Right lung (tissue), 5 donors: ENCODE measurements around the gene BAHD1. TPM values are rescaled to one million over a fixed set of nuclear protein-coding genes. Genes with fewer than 3 reads are reported as not detected.

Experiments
- DNase-seq, 2 donors: peaks; one replicate each; pipeline ENCODE4 v3.0.0-alpha.2; 2013
- polyA plus RNA-seq, 5 donors: library from polyadenylated mRNA; unstranded; fragments of 120-200 nt; gene quantifications; one replicate each; pipeline versions ENCODE4 v1.2.1 to v1.2.3, GENCODE V29; 2013; ENCODE audit warnings: inconsistent platforms in 1 of 5, low replicate concordance in 1 of 5; ENCODE audit not compliant: insufficient read length in 5 of 5, insufficient read depth in 1 of 5

Gene BAHD1
- polyA plus RNA-seq, 5 donors = 10.4 to 16.6 (median 13.5) TPM

DNA sequence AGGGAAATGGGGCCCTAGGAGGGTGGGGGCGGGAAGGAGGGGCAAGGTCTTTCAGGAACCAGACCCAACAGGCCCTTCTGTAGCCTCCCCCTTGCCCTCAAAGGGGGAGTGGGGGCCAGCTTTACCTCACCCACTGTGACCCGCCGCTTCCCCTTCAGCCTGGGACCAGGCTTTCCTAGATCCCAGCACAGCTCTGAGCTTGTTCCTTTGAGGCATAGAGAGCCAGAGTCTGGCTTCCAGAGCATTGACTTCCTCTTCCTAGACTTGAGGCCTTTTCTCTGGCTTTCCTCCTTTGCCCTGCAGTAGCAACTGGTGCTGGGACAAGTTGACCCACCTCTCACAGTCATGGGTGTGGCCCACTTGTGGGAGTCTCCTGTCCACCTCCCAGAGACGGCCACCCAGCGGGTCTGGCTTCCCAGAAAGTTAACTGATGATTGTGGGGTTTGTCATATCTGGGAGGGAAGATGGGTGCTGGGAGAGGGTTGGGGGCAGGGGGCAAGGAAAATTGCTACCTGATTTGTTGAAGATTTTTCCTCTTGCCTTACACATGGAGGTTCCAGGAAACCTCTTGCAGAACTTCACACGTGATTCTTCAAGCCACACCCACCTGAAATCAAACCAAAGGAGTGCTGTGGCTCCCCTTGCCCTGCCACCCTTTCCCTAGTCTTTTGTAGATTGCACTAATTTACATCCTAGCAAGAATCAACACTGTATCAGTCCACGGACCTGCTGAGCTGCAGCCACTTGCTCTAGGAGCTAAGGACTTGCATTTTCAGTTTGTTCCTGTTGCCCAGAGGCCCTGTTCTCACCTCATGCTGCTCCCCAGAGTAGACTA lies 25.9 kb downstream of the BAHD1 start:
- DNase-seq = no peak

DNA sequence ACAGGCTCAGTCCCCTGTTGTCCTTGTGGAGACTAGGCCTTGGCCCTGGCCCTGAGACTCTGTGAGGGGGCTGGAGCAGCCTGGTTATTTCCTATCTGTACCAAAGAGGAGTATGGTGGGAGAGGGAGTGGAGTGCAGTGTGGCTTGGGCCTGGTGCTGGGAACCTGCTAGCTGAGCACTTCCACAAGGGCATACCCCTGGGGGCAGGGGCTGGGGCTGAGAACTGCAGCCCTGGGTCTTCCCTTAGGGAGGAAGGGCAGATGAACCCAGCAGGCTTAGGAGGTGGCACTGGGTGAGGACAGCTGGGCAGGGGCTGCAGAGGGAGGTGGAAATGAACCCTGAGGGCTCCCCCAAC lies 26.5 kb downstream of the BAHD1 start:
- no peak for DNase-seq

GRCh38 chr15:40468898-40469331 lies 28.2 kb downstream of the BAHD1 start:
- DNase-seq = no peak

DNA sequence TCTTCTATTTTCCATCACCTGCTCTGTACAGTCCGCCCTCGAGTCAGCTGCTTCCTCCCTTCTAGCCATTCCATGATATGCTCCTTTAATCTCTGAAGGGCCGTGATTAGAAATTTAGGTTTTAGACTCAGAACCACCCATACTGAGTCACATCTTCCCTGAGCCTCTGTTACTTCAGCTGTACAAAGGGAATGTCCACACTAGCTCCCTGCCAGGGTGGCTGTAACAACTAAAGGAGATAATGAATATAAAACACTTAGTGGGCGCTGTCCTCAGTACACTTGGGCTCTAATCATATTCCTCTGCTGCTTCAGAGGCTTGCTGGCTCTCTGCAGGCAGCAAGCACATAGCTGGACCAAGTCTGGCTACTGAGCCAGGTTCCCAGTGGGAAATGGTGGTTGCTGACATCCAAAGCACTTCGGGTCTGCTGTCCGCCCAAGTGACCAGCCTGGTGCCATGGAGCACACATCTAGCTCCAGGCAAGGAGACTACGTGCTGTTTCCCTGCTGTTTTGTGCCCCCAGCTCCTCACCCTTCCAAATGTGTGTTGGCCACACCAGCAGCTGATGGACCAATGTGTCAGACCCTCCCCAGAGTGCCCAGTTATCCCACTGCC lies 29.1 kb downstream of the BAHD1 start:
- no peak for DNase-seq

- DNase-seq = peak; percentile 75
Measured at GRCh38 chr15:40470423-40471104, 29.8 kb downstream of the BAHD1 start, which contains the start of gene CHST14. Gene CHST14, plus strand, starts transcription at chr15:40470984. Its CDS starts 230 bp downstream, at chr15:40471214.

- peak; percentile 50 to 52 for DNase-seq
Measured at GRCh38 chr15:40471105-40471807, 30.5 kb downstream of the BAHD1 start.

- DNase-seq = peak in 1 of 2 donors; percentile 21
Measured at GRCh38 chr15:40471808-40472150, 31.0 kb downstream of the BAHD1 start.

DNA sequence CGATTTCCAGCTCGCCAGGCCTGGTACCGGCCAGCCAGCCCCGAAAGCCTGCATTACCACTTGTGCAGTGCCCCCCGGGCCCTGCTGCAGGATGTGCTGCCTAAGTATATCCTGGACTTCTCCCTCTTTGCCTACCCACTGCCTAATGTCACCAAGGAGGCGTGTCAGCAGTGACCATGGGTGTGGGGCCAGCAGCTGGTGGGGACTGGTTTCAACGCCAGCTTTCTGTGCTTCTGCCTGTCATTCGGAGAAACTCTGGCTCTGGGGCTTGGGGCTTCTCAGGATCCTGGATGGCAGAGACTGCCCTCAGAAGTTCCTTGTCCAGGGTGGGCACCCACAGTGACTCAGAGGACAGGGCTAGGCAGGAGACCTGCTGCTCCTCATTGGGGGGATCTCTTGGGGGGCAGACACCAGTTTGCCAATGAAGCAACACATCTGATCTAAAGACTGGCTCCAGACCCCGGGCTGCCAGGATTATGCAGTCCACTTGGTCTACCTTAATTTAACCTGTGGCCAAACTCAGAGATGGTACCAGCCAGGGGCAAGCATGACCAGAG lies 31.5 kb downstream of the BAHD1 start:
- DNase-seq = no peak

DNA sequence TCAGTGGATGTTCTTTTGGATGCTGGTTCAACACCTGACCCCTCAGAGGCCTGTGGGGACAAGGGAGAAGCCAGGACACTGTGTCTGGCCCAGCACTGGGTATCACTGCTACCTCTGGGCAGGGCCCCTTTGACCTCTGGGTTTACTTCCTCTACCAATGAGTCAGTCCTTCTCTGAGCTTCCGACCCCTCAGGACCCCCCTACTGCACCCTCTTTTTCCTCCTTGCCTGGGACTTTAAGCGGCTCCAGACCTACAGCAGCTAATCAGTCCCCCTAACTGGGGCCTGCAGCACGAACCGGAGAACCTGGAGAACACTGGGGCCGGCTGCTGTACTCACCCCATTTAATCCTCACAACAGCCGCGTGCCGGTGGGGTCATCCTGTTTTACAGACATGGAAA lies 33.8 kb downstream of the BAHD1 start:
- DNase-seq = no peak

- no peak for DNase-seq
Measured at GRCh38 chr15:40477642-40478327, 37.0 kb downstream of the BAHD1 start.

DNA sequence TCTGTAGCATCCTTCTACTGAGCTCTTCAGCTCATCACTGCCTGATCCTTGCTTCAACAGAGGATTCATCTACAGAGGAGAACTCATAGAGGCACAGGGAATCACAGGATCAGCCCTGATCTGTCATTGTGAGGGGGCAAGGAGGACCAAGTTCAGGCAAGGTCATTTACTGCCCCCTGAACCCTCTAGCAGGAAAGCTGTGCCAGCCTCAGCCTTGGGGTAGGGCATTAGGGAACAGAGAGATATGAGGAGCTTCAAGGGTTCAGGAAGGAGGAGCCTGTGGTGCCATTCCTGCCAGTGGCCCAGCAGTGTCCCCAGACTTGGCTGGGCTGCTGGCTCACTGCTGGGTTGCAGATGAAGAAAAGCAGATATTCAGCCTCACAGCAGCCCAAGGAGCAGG lies 38.3 kb downstream of the BAHD1 start:
- no peak for DNase-seq

DNA sequence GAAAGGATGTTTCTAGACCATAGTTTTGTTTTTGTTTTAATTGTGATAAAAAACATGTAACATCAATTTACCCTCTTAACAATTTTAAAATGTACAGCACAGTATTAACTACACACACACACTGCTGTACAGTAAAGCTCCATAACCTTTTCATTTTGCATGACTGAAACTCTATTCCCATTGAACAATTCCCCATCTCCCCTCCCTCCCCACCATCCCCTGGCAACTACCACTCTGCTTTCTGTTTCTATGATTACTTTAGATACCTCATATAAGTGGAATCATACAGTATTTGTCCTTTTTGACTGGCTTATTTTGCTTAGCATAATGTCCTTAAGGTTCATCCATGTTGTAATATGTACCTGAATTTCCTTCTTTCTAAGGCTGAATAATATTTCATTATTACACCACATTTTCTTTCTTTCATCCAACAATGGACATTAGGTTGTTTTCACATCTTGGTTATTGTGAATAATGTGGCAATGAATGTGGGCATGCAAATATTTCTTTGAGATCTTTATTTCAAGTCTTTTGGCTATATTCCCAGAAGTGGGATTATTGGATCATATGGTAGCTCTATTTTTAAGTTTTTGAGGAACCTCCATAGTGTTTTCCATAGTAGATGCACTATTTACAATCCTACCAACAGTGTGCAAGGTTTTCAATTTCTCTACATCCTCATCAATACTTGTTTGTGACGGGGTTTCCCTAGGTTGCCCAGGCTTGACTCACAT lies 40.8 kb downstream of the BAHD1 start:
- DNase-seq = no peak

GRCh38 chr15:40483919-40484318 lies 43.2 kb downstream of the BAHD1 start:
- DNase-seq = no peak

- no peak for DNase-seq
Measured at GRCh38 chr15:40486066-40486770, 45.5 kb downstream of the BAHD1 start.

GRCh38 chr15:40487816-40488682 lies 47.3 kb downstream of the BAHD1 start:
- no peak for DNase-seq

GRCh38 chr15:40489274-40490175 lies 48.8 kb downstream of the BAHD1 start:
- DNase-seq = no peak

DNA sequence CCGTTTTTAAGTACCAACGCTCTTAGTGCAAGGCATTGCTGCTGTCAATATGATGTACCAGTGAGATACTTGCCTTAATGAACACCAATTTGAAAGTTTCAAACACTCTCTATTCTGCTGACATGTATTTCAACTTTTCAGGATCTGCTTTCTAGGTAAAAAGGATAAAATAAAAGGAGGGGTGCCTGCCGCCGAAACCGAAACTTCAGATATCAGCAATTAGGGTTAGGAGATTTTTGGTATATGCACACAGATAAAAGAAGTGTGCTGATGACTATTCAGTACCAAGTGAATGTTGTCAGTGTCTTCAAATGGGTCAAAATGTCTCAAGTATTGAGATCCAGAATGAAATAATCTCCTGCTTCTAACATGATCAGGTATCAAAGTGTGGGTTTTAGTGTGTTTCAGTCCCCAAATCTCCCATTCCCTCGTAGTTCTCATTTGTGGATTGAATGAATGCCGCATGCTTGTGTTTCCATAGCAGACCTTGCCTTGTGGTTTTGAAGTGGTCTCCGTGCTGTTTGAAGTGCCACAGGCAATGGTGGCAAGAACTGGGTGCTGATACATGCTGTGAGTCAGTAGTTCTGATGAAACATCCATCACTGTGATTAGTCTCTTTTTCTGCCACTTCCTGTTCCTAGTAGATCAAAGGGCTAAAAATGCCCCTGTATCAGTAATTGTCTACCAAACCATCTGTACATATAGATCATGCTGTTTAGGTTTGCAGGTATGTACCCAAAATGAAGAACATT lies 52.5 kb downstream of the BAHD1 start:
- DNase-seq = no peak
